Activated effector memory CD4-positive, alpha-beta T cell treated with anti-CD3 and anti-CD28 coated beads, Interleukin-2, amount 50 U/mL, for 16 hours (primary cell): ENCODE results near the gene MAPKAPK3.

Experiments
- DNase-seq: peaks from one replicate; pipeline ENCODE4 v3.0.0-alpha.2; 2020

Gene MAPKAPK3

GRCh38 chr3:50587806-50588758 lies 28.9 kb upstream of the MAPKAPK3 start:
- DNase-seq: peak; percentile 92

- no peak for DNase-seq
These were observed 28.1 kb upstream of the MAPKAPK3 start for GRCh38 chr3:50588759-50589433.

GRCh38 chr3:50591196-50591741 lies 25.7 kb upstream of the MAPKAPK3 start:
- DNase-seq: peak; percentile 69

- no peak for DNase-seq
These were observed 24.4 kb upstream of the MAPKAPK3 start for GRCh38 chr3:50592568-50592967.

- no peak for DNase-seq
These were observed 22.6 kb upstream of the MAPKAPK3 start for GRCh38 chr3:50594253-50594785.

GRCh38 chr3:50599115-50599715 lies 17.7 kb upstream of the MAPKAPK3 start:
- no peak for DNase-seq

- DNase-seq: no peak
These were observed 17.2 kb upstream of the MAPKAPK3 start for GRCh38 chr3:50599716-50600118.

- no peak for DNase-seq
These were observed 16.7 kb upstream of the MAPKAPK3 start for GRCh38 chr3:50600141-50600753.

- DNase-seq: peak; percentile 95
These were observed 15.9 kb upstream of the MAPKAPK3 start for GRCh38 chr3:50600841-50601591.

GRCh38 chr3:50602595-50603191 lies 14.3 kb upstream of the MAPKAPK3 start:
- no peak for DNase-seq

- no peak for DNase-seq
These were observed 13.5 kb upstream of the MAPKAPK3 start for GRCh38 chr3:50603261-50604109.

GRCh38 chr3:50604110-50604621 lies 12.8 kb upstream of the MAPKAPK3 start:
- no peak for DNase-seq

- DNase-seq: no peak
These were observed 12.0 kb upstream of the MAPKAPK3 start for GRCh38 chr3:50604628-50605588.

- no peak for DNase-seq
These were observed 11.0 kb upstream of the MAPKAPK3 start for GRCh38 chr3:50605901-50606326.

GRCh38 chr3:50606596-50606995 lies 10.4 kb upstream of the MAPKAPK3 start:
- no peak for DNase-seq

- no peak for DNase-seq
These were observed 9.5 kb upstream of the MAPKAPK3 start for GRCh38 chr3:50607271-50608091.

GRCh38 chr3:50608278-50608677 lies 8.7 kb upstream of the MAPKAPK3 start:
- DNase-seq: no peak
